Urinary bladder (tissue), 4 donors: ENCODE data around the gene GCAT. TPM values are rescaled to one million over a fixed set of nuclear protein-coding genes. Genes with fewer than 3 reads are reported as not detected.

Source experiments
- DNase-seq: peaks from one replicate; pipeline ENCODE4 v3.0.0-alpha.2; 2015; ENCODE audit errors: extremely low spot score
- H3K27ac ChIP-seq: one replicate; pipeline ENCODE4 v1.5.1; 2013; ENCODE audit warnings: low read depth, mild to moderate bottlenecking, moderate library complexity
- H3K36me3 ChIP-seq: one replicate; pipeline ENCODE4 v1.6.1; 2013; ENCODE audit warnings: mild to moderate bottlenecking, moderate library complexity; ENCODE audit not compliant: insufficient read depth
- H3K4me1 ChIP-seq: one replicate; pipeline ENCODE4 v1.6.1; 2013; ENCODE audit warnings: mild to moderate bottlenecking, moderate library complexity; ENCODE audit not compliant: insufficient read depth
- H3K4me3 ChIP-seq: one replicate; pipeline ENCODE4 v1.5.1; 2013; ENCODE audit warnings: low read depth, low read length
- WGBS: extraction: QIAGEN DNeasy Blood & Tissue Kit; methylation state at CpG from one replicate; pipeline ENCODE4 v1.1.7; 2013; 5-methylcytosine and 5-hydroxymethylcytosine counted together
- polyA plus RNA-seq: library from polyadenylated mRNA; stranded (reverse); fragments of 200-250 nt; gene quantifications from one replicate; pipeline ENCODE4 v1.2.3, GENCODE V29; 2013
- total RNA-seq: library from RNA; depleted of rRNA; stranded (reverse); fragments of >200 nt; gene quantifications from one replicate; pipeline ENCODE4 v1.2.3, GENCODE V29; 2014
- donor health status: healthy with polysubstance abuse.
- donor health status: healthy.

The GCAT gene
- total and polyA plus RNA-seq, 2 donors, result 9.3 to 17.0 TPM

DNA sequence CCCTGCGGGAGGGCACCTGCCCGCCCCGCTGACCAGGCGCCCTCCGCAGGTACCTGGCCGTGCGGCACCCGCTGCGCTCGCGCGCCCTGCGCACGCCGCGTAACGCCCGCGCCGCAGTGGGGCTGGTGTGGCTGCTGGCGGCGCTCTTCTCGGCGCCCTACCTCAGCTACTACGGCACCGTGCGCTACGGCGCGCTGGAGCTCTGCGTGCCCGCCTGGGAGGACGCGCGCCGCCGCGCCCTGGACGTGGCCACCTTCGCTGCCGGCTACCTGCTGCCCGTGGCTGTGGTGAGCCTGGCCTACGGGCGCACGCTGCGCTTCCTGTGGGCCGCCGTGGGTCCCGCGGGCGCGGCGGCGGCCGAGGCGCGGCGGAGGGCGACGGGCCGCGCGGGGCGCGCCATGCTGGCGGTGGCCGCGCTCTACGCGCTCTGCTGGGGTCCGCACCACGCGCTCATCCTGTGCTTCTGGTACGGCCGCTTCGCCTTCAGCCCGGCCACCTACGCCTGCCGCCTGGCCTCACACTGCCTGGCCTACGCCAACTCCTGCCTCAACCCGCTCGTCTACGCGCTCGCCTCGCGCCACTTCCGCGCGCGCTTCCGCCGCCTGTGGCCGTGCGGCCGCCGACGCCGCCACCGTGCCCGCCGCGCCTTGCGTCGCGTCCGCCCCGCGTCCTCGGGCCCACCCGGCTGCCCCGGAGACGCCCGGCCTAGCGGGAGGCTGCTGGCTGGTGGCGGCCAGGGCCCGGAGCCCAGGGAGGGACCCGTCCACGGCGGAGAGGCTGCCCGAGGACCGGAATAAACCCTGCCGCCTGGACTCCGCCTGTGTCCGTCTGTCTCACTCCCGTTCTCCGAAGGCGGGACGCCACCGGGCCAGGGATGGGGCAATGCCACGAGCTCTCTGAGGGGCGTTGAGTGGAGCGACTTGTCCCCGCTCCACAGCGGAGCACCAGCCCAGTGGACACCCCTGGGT is 17.2 kb downstream of the GCAT start:
- WGBS, result 8% methylated on average over 135 of the region's 135 CpGs
- Histone ChIP-seq H3K36me3 (no peaks in the 10 kb centered on the region), H3K27ac (no peak overlapping the region)

DNA sequence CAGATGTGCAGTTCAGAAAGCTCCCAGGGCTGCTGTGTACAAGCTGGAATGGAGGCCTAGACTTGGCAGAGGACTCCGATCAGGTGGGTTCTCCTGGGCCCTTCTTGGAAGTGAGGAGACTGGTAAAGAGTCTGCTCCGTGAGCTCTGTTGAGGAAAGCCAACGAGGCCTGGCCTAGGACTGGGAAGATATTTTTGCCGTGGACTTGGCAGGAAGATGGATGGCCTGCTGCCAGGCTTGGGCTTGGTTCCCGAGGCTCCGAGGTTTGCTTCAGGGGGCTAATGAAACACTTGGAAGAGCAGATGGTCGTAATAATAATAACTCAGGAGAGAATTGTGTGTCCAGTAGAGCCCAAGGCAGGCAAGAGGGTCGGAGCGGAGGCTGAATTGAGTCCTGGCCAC is 19.3 kb downstream of the GCAT start:
- Histone ChIP-seq H3K36me3 (peaks cover 2% of the 10 kb centered on the region), H3K4me3 (no peak overlapping the region), H3K27ac (no peak overlapping the region), H3K4me1 (peaks cover 3% of the 10 kb centered on the region)
- no peak for DNase-seq
- 21% methylated on average over 9 of the region's 9 CpGs for WGBS

More for the DNA sequence above, 17.2 kb downstream of the GCAT start:
- peaks cover 3% of the 10 kb centered on the region for H3K4me1 ChIP-seq
- no peak for DNase-seq
- H3K4me3 ChIP-seq, result peak overlapping the region; percentile 30

GRCh38 chr22:37830093-37830842 is 22.5 kb downstream of the GCAT start:
- 94% methylated on average over 14 of the region's 14 CpGs for WGBS
- Histone ChIP-seq H3K4me3 (no peak overlapping the region), H3K4me1 (peaks cover under 1% of the 10 kb centered on the region), H3K27ac (no peak overlapping the region), H3K36me3 (peaks cover 4% of the 10 kb centered on the region)
- DNase-seq, result no peak

- DNase-seq, result no peak
- WGBS, result 96% methylated on average over 11 of the region's 11 CpGs
Measured at GRCh38 chr22:37831472-37831871, 23.7 kb downstream of the GCAT start.

DNA sequence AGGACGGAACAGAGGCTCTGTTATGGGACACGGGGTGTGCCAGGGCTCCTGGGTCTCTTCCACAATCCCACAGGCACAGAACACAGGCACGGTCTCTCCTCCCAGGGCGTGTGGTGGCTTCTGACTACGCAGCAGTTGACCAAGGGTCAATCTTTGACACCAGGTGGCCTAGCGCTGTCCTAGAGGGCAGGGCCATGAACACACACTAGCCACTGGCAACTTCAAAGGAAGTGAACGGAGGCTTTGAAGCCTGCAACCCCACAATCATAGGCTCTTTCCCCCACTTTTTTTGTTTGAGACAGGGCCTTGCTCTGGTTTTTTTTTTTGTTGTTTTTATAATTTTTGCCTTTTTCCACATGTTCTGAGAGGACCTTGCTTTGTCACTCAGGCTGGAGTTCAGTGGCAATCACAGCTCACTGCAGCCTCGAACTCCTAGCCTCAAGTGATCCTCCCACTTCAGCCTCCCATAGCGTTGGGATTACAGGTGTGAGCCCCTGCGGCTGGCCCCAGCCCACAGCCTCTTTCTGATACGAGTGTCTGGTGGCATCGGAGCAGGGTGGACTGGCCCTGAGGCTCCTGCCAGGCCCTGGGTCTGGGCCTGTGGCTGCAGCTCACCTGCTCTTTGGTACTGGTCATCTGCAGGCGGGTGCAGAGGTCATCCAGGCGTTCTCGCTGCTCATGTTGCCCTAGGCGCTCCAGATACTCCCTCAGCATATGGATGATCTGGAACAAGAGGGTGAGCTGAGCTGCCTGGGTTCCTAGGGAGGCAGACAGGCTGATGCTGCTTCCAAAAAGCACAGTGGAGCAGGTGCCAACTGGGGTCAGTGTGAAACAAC is 24.5 kb downstream of the GCAT start:
- no peaks in the 10 kb centered on the region for H3K4me1 ChIP-seq
- H3K27ac ChIP-seq, result no peak overlapping the region
- no peak overlapping the region for H3K4me3 ChIP-seq
- peaks cover 4% of the 10 kb centered on the region for H3K36me3 ChIP-seq
- WGBS, result 96% methylated on average over 16 of the region's 16 CpGs
- DNase-seq, result no peak

More at GRCh38 chr22:37831472-37831871, 23.7 kb downstream of the GCAT start:
- no peak overlapping the region for H3K27ac ChIP-seq
- peaks cover 4% of the 10 kb centered on the region for H3K36me3 ChIP-seq
- no peak overlapping the region for H3K4me3 ChIP-seq
- no peaks in the 10 kb centered on the region for H3K4me1 ChIP-seq

GRCh38 chr22:37842015-37842793 is 34.5 kb downstream of the GCAT start:
- no peak for DNase-seq
- WGBS, result 87% methylated on average over 10 of the region's 10 CpGs
- Histone ChIP-seq H3K27ac (no peak overlapping the region), H3K4me3 (no peak overlapping the region), H3K36me3 (peaks cover 3% of the 10 kb centered on the region), H3K4me1 (no peaks in the 10 kb centered on the region)

DNA sequence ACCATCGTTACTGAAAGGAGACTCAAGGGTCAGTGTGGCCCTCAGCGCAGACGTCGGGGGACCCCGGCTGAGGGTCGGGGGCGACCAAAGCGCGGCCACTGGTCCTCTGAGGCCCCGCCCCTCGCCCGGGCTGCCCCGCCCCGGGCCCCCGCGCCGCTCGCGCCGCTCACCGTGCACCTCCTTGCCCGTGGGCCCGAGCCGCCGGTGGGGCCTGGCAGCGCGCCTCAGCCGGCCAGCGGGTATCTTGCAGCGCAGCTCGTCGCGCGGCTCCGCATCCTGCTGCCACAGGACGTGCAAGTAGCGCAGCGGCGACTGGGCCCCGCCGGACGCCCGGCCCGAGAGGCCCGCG is 36.0 kb downstream of the GCAT start:
- no peaks in the 10 kb centered on the region for H3K4me1 ChIP-seq
- H3K4me3 ChIP-seq, result peak overlapping the region; percentile 89
- H3K27ac ChIP-seq, result peak overlapping the region; percentile 41
- H3K36me3 ChIP-seq, result no peaks in the 10 kb centered on the region
- under 1% methylated on average over 46 of the region's 46 CpGs for WGBS
- DNase-seq, result no peak

GRCh38 chr22:37844904-37845329 is 37.2 kb downstream of the GCAT start:
- DNase-seq, result no peak
- H3K27ac ChIP-seq, result peak overlapping the region; percentile 40
- H3K36me3 ChIP-seq, result no peaks in the 10 kb centered on the region
- H3K4me1 ChIP-seq, result no peaks in the 10 kb centered on the region
- 87% methylated on average over 6 of the region's 6 CpGs for WGBS
- H3K4me3 ChIP-seq, result peak overlapping the region; percentile 28

DNA sequence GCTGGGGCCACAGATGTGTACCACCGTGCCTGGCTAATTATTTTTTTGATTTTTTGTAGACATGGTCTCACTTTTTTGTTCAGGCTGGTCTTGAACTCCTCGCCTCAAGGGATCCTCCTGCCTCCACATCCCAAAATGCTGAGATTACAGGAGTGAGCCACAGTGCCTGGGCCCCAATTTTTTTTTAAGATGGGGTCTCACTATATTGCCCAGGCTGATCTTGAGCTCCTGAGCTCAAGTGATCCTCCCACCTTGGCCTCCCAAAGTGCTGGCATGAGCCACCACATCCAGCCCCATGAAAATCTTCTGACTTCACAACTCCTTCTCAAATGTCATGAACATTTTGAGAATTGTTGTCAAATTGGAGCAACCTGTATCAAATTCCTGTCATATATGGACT is 38.7 kb downstream of the GCAT start:
- Histone ChIP-seq H3K27ac (no peak overlapping the region), H3K4me1 (no peaks in the 10 kb centered on the region), H3K36me3 (no peaks in the 10 kb centered on the region), H3K4me3 (no peak overlapping the region)
- WGBS, result 94% methylated on average over 2 of the region's 2 CpGs
- no peak for DNase-seq

DNA sequence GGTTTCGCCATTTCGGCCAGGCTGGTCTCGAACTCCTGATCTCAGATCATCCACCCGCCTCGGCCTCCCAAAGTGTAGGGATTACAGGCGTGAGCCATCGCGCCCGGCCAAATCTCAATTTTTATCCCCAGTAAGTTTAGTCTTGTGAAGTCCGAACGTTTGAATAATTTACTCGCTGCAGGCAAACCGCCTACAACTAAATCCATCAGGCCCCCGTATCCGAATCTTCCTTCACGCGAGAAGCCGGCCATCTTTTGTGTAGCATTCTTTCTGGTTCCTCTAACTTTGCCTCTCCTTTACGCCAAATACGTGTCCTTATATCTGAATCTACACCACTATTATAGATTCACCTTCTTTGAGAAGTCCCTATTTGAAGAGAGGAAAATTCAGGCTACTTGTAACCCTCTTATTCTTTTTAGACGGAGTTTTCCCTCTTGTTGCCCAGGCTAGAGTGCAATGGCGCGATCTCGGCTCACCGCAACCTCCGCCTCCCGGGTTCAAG is 40.9 kb downstream of the GCAT start:
- no peak for DNase-seq
- Histone ChIP-seq H3K27ac (no peak overlapping the region), H3K36me3 (no peaks in the 10 kb centered on the region), H3K4me1 (no peaks in the 10 kb centered on the region), H3K4me3 (peak overlapping the region; percentile 57)
- WGBS, result 19% methylated on average over 27 of the region's 27 CpGs

- H3K36me3 ChIP-seq, result no peaks in the 10 kb centered on the region
- DNase-seq, result peak; percentile 68
- WGBS, result under 1% methylated on average over 49 of the region's 49 CpGs
- no peaks in the 10 kb centered on the region for H3K4me1 ChIP-seq
- H3K27ac ChIP-seq, result peak within 1 kb of the TSS; percentile 66
- H3K4me3 ChIP-seq, result peak within 1 kb of the TSS; percentile 57
Measured at GRCh38 chr22:37849089-37849751, 41.5 kb downstream of the GCAT start, which contains the start of gene EIF3L. TSS of gene EIF3L (plus strand) at chr22:37849419. CDS start at chr22:37849450, 31 bp downstream.

GRCh38 chr22:37850801-37851200 is 43.1 kb downstream of the GCAT start:
- Histone ChIP-seq H3K4me3 (no peak overlapping the region), H3K36me3 (no peaks in the 10 kb centered on the region)

More at GRCh38 chr22:37850801-37851200, 43.1 kb downstream of the GCAT start:
- DNase-seq, result no peak
- WGBS, result 90% methylated on average over 4 of the region's 4 CpGs
- H3K4me1 ChIP-seq, result no peaks in the 10 kb centered on the region
- no peak overlapping the region for H3K27ac ChIP-seq
